HG03139 (cell line): Measurements from ENCODE around the gene ANKH.
"Not testable (repeated sequence)": the region's sequence is repeated elsewhere in the genome, so short reads cannot be mapped to it uniquely, and the experiment has no call there.

Experiments used
- ATAC-seq: cut with Tn5 transposase; IDR thresholded peaks from one replicate; pipeline ENCODE4 v1.9.1; 2021; ENCODE audit not compliant: unreplicated experiment

Gene ANKH

DNA sequence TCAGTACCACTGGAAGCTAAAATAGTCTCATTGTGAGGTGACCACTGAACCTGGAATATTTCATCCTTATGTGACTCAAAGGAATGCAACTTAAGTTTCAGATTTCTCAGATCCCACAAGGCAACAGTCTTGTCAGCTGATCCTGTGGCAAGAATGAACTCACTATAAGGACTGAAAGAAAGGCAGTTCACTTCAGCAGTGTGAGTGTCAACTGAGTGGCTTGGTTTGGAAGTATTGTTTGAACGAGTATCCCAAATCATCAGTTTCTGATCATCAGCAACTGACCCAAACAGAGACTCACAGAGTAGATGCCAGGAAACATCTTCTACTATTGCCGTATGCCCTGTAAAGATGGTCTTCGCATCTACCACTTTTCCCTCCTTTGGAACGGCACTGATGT, 74.2 kb downstream of the ANKH start:
- not testable (repeated sequence) for ATAC-seq

DNA sequence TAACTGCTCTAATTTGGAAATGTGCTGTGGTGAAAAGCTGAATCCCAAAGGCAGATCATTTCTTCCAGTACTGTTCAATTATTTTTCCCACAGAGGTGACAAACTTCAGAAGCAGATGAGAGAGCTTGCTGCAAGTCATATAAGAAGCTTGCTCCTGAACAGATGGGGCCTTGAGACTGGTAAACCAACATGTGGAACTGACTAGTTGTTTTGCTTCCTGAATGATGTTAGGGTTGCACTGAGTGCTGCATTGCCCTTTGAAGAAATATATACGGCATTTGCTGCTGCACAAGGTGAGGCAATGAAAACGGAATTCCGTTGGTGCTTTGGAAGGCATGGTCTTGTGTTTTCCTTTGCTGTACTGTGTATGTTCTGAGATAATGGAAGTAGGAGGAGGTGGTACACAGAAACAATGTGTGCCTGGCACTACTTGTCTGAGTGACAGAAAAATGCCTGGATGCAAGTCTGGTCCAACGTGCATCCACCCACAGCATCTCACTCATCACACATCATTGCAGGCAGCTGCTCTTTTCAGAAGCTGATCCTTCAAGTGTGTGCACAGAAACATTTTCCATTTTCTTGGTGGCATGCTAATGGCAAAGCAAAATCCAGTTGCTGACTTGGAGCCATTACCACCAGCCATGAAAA, 76.9 kb downstream of the ANKH start:
- ATAC-seq = no peak

DNA sequence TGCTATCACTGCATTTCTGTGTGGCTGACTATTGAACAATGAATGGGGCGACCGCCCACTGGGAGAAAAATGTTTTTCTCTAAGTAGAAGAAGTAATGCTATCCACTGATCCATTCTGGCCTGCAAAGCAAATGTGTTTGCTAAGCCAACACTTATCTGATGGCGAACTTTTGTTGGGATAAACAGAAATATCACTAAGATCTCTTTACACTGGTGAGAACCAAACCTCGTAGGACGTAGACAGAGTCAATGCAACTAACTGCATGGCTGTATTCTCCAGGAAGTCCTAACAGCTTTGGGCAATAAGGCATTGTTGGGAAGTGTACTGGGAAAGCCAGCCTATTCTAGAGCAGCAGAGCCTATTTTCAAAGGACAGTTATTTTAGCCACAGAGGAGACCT, 77.7 kb downstream of the ANKH start:
- no peak for ATAC-seq

DNA sequence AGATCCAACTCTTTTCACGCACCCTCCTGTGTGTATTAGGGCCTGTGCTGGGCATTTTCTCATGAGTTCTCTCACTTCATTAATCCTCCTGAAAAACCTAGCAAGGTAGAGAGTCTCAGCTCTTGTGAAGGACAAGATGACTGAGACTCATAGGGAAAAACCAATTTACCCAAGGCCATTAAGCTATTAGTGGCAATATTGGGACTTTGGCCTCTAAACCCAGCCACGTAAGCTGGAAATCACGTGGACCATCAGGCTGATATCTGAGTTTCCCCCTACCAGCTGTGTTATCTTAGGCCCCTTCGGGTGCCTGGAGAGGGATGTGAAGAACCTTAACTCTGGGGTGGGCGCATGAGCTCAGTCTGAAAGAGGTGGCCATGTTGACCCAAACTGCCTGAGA, 80.7 kb downstream of the ANKH start:
- ATAC-seq = no peak

DNA sequence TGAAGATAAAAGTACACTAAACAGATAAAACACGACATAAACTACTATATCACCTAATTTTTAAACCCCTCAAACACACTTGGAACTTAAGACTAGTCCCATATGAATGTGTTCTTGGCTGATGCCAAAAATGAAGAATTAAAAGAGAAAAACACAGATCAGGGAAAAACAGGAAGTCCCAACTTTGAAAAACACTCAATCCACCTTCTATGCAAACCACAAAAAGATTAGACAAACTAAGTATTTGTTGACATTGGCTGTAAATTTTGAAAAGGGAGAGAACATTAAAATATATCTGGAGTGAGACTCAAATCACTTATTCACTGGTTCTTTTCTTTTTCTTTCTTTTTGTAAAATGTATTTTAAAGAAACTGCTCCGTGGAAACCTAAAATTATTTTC, 81.4 kb downstream of the ANKH start:
- no peak for ATAC-seq

DNA sequence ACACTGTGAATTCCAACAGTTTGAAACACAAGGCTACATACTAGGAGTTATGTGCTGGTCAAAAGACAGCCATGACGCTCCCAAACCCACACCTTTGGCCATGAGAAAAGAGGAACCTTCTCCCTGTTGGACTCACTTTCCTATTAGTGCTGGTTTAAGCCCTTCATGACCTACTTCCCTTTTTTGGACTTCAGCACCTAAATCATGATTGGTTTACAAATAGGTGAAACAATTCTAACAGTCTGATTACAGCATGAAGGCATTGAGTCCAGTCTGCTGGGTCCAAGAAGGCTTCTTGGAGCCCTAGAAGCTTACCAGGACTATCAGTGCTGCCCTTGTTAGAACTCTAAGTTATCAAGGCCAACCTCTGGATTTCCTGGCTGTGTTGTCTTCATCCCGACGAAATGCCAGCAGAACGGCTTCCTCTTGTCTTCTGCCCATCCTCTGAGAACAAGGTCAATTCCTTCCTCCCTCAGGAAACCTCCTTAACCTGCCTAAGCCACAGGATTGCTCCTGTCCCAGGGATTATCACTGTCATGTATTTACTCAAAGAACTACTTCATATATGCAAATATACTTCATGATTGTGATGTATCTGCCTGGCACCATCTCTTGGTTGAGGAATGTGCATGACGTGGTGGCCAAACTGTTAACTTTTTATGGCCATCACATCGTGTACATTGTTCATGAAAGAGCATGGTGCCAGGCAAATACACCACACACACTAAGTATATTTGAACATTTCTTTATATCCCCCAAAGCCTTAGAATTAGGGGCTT, 83.6 kb downstream of the ANKH start:
- no peak for ATAC-seq

DNA sequence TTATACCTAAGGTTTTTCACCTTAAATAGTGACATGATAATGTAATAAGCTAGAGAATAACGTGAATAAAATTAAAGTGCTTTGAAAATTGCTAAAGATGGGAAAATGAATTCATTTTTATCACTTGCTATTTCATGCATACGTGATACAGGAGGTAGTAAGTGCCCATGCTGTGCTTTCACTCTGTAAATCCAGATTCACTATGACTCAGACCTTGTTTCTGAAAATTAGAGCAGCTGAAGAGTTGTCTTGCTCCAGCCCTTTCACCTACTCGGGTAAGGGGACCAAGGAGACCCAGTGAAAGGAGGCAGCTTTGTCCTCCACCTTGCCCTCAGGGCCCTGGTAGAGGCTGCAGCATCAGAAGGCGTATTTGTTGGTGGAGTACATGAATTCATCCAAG, 87.9 kb downstream of the ANKH start:
- no peak for ATAC-seq

DNA sequence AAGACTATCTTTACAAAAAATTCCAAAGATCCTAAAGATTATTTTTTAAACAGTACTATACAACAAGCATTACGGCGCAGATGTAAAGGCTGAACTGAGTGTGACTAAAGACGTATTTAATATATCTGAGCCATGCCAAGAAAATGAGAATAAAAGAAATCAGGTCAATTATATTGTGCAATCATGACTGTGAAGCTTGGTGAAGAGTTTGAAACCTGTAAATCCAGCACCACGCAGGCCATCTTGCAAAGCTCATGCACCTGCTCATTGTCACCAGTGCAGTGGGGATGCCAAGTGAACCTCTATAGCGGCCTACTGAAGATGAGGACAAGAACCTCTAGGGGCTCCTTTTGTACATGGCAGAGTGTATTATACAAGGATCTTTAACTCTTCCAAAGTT, 89.0 kb downstream of the ANKH start:
- no peak for ATAC-seq

DNA sequence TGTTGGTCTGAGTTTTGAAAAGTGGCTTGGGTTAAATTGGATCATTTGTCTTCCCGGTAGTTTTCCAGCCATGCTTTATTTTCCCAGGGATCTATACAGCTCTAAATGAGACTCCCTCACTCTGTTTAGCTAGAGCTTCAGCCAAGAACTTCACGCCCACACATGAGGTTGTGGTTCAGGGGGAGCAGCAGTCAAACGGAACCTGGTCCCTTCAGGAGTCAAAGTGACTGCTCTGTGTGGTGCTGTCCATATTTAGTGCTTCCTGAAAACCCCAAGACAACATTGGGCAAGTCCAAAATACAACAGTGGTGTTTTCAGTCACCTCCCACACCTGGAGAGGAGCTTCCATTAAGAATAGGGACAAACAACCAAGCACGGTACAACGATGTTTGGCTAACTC, 90.5 kb downstream of the ANKH start:
- no peak for ATAC-seq

DNA sequence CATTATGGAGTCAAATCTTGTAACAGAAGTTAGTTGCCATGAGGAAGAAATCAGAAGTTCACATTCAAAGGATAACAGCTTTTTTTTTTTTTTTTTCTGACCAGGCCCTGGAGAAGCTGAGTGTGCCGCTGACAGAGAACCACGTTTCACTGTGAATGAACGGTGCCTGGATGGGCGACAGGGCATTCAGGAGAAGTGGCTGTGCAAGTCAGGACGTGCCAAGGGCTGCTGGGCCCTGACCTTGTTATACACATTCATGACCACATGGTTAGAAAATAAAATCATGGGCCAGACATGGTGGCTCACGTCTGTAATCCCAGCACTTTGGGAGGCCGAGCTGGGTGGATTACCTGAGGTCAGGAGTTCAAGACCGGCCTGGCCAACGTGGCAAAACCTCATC, 91.6 kb downstream of the ANKH start:
- no peak for ATAC-seq

DNA sequence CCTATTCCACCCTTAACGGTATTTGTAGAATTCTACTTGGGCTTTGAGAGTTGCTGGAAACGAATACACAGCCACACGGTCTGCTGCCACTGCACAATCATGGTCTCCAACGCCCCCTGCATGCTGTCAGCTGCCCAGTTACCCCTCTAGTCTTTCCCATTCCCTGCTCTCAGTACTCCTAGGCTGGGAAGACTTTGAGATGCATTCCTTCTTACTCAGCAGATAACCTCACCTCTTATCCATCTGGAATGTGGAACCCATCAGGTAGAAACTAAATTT, 92.8 kb downstream of the ANKH start:
- no peak for ATAC-seq

DNA sequence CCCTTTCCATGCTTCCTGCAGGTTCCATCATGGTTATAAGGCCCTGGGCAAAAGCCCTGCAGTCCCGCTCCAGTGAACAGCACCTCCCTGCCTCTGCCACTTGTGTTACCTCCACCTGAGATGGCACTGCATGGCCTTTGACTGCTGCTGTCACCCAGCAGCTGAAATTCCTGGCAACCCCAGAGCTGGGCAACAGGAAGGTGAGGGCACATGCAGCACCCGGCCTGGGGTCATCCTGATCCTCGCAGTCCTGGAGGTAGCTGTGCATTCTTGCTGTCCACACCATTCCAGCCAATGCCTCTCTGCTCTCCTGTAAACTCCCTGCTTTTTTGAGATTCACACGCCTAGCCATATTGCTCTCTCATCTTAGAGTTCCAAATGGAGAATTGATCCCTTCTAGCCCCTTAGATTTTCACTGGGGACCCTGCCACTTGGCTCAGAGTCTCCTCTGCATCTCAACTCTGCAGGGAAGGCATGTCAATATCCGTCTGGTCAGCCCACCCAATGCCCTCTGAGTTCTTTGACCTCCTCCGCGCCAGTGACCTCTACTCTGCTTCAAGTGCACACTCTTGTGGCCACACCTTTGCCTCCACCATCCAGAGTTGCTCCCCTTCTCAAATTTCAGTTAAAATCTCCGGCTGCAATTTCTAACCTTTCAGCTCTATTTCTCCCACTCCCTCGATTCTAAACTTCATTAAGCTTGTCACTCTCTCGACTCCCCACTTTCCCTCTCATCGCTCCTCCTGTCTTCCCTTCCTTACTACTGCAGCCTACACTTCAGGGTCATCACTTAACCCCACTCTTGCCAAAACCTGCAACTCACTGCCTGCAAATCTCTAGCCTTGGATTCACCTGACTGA, 93.4 kb downstream of the ANKH start:
- ATAC-seq = no peak

DNA sequence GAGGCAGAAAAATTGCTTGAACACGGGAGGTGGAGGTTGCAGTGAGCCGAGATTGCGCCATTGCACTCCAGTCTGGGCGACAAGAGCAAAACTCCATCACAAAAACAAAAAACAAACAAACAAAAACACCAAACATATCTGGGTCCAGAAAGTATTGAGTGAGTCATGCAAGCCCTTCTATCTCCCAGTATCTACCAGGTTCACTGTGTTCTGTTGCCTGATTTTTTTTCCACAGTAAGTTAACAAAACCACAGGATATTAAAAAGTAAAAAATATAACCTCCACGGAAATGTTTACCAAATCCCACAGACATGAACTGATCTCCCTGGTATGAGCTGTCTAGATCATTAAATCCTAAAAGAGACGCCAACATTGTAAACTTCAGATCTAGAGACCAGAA, 94.4 kb downstream of the ANKH start:
- ATAC-seq = no peak

DNA sequence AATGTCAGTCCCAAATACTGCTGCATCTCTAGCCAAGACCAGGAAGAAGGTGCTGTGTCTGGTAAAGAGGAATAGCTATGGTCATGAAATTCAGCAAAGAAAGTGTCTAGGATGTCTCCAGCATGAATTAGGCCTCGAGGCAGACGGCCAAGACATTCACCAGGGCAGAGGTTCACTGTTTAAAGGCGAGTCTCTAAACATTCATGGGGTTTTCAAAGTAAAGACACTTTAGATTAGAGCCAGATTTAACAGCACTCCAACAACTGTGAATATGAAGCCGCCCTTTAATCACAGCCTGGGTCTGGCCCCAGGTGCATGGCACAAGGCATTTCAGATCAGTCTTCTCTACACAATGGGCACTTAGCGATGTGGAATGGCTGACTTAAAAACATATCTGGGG, 95.0 kb downstream of the ANKH start:
- ATAC-seq = no peak

DNA sequence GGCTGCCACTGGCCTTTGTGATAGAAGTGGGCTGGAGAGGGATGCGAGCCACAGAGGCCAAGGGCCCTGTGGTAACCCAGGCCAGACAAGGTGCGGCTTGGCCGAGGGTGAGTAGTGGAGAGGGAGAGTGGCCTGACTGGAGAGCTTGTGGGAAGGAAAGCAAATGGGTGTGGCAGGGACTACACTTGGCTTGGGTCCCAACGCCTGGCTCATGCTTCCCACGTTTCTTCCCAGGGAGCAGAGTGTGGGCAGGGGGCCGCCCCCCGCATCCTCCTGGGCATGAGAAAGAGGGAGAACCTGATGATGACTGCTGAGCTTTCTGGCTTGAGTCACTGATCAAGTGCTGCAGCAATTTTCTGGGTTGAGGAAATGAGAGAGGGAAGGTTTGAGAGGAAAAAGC, 95.7 kb downstream of the ANKH start:
- ATAC-seq = no peak

DNA sequence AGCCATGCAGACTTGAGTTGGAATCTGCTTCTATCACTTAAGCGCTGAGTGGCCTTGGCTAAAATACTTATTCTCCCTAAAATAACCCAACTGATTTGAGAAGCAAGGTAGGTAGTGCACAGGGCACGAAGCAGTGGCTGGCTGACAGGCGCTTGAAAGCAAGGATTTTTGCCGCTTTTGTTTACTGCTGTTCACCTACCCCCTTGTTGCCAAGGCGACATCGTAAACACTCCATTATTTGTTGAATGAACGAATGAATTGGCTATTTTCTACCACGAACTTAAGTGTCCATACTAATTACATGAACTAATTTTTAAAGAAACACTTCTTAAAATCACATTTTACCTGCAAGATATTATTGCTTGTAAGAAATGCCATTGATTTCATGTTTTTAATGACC, 98.0 kb downstream of the ANKH start:
- no peak for ATAC-seq

DNA sequence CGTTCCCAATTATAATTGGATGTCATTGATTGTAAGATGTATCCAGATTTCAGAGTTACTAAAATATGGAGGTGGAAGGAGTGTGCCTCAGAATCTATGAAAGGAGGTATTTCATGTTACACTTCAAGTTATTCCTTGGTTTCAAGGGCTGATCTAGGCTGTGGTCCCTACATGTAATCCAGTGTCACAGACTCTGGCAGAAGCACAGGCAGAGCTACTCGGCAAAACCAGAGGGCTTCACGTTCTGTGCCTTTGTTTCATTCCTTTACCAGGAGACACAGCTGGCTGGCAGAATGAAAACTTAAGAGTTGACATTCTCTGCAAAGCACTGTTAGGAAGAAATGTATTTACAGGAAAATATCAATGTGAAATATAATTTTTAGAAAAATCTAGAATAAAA, 99.6 kb downstream of the ANKH start:
- ATAC-seq = no peak

DNA sequence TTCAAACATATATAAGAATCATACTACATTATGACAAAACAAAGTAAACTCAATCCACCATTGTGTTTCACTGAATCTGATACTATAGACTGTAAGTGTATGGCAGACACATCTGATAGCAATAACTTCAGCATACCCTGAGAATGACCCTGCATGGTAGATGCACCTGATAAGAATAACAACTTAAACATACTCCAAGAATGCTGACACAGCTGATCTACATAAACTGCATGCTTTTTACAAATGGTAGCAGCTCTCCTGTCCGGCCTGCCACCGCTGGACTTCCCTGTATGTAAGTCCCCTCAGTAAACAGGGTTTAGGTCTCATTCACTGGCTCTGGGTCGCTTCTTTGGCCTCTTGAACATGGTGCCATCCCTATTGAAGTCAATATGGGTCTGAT, 100.4 kb downstream of the ANKH start:
- ATAC-seq = no peak

DNA sequence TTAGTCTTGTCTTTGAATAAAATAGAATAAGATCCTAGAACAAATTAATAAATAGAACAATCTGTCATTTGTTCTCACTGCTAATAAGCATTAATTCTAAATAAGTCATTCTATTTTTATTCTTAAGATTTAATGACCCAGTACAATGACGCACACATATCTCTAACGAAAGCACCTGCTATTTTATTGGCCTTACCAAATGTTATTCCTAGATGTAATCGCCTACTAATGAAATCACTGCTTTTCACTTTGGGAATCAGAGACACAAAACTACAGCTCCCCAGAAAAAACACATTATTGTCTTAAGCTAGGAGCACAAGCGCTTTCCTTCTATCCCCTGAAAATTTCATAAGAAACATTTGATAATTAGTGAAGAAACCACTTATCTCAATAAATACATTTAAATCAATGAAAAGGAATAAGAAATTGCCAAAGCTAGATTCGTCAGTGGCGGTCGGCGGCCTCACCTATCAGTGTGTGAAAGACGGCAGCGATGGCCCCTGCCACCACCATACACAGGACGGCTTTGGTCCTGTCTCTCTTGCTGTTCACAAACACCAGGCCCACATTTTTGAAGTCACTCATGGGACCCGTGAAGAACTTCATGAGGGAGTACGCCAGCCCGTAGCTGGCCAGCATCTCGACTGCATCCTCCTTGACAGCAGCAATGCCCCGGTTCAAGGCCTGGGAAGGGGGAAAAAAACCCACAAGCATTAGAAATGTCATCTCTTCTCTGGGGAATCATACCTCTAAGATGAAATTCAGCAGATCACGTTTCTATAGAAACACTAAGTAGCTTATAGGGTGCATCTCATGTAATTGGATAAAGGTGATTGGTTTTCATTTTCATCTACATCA, 102.8 kb downstream of the ANKH start:
- no peak for ATAC-seq

DNA sequence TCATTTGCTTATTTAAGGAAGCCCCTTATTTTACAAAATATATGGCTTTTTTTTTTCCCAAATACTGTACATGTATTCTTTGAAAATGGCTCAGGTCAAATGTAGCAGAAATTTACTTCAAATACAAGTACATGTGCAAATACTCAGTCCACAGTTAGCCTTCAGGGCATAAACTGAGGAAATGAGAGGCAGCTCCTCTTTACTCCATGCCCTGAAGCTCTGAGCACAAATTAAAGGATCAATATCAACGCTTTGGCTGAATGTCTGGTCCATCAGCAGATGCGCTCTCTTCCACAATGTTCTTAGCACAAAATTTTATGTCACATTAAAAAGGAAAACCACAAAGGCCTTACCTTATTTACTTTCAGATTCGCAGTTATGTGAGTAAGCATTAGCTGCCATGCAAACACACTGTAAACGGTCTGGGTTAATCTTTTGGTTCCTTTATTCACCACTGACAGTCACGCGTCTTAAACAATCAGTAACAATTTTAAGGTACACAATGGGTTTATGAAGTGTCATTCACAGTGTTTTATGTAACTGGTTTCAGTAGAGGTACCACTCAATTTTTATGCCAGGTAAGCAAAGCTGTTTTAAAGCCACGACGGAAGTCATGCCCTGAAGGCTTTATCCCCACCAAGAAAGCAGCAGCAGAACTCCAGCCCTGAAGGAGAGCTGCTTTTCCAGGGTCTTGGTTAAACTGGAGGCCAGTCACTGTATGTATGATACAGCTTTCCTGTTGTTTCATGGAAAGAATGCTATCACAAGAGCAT, 103.7 kb downstream of the ANKH start:
- ATAC-seq = no peak

DNA sequence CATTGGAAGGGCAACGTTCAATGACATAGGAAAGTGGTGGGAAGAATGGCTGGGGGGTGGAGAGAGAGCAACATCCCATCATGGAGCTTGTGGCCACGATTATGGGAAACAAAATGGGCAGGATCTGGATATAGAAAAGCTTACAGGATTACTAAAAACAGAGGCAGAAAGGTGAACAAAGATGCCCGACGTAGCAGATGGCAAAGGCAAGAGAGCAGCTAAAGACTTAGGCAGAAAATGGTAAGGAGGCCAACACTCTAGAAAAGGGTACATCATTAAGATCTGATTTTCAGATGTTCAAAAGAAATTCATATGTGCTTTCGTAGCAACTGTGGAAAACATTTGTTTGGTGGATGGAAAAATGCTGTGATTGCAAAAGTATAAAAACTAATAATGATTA, 104.5 kb downstream of the ANKH start:
- no peak for ATAC-seq
